Upper lobe of right lung (tissue), 1 donor: ENCODE measurements around the gene ETF1. TPM values are rescaled to one million over a fixed set of nuclear protein-coding genes. Genes with fewer than 3 reads are reported as not detected.
A peak's percentile ranks its signal among the peaks of the same experiment; 100 is the strongest.

Experiments
- ATAC-seq: fragments of 200-7000 bp; cut with Tn5 transposase; one replicate; pipeline ENCODE4 v1.9.1; 2020; ENCODE audit warnings: mild to moderate bottlenecking, moderate library complexity
- DNase-seq: peaks from one replicate; pipeline ENCODE4 v3.0.0-alpha.2; 2020
- H3K27ac ChIP-seq: fragments of 200-600 bp; one replicate; pipeline ENCODE4 v1.8.0; 2022
- H3K27me3 ChIP-seq: fragments of 200-600 bp; one replicate; pipeline ENCODE4 v1.8.0; 2022; ENCODE audit warnings: mild to moderate bottlenecking
- H3K36me3 ChIP-seq: fragments of 200-600 bp; one replicate; pipeline ENCODE4 v1.8.0; 2022
- H3K4me1 ChIP-seq: fragments of 200-600 bp; one replicate; pipeline ENCODE4 v1.8.0; 2022
- H3K4me3 ChIP-seq: fragments of 200-600 bp; one replicate; pipeline ENCODE4 v1.8.0; 2022; ENCODE audit warnings: mild to moderate bottlenecking
- H3K9me3 ChIP-seq: fragments of 200-600 bp; one replicate; pipeline ENCODE4 v1.8.0; 2022
- CTCF ChIP-seq: fragments of 200-600 bp; IDR thresholded peaks from one replicate; pipeline ENCODE4 v1.8.0; 2022; ENCODE audit warnings: antibody characterized with exemption
- intact Hi-C: fragments of 100-400 bp; cut with DNase I; formaldehyde crosslinking; loops from one replicate; pipeline ENCODE4 v1.11.0; 2022
- total RNA-seq: library from RNA; stranded (reverse); fragmentation: NEBNext Ultra II Directional; extraction: Animal tissue kit (Norgen Biotek cat#: 25700); gene quantifications from one replicate; pipeline ENCODE4 v1.2.1, GENCODE V29; 2021
- donor health status: DM: no; HTN: yes; CAD: no; lungs with severe emphysema.

Gene ETF1
- total RNA-seq, 1 donor from 2014 or later: 114 TPM

GRCh38 chr5:138502521-138502920 is 40.5 kb downstream of the ETF1 start:
- Histone ChIP-seq H3K27ac (no peak overlapping the region), H3K4me1 (peaks cover 13% of the 10 kb centered on the region), H3K4me3 (no peak overlapping the region), H3K9me3 (no peaks in the 10 kb centered on the region), H3K27me3 (no peaks in the 10 kb centered on the region), H3K36me3 (peaks cover 13% of the 10 kb centered on the region)
- TF ChIP-seq CTCF: no peak
- intact Hi-C loops: loop anchor here (5.0 kb wide), 1 partner anchor 50 kb away; no protein-coding TSS in a partner anchor
- ATAC-seq (no peak), DNase-seq (no peak)

- Histone ChIP-seq H3K27ac (no peak overlapping the region), H3K27me3 (no peaks in the 10 kb centered on the region), H3K36me3 (peaks cover 11% of the 10 kb centered on the region), H3K9me3 (no peaks in the 10 kb centered on the region), H3K4me1 (peaks cover 13% of the 10 kb centered on the region), H3K4me3 (no peak overlapping the region)
- no peak for TF ChIP-seq CTCF
- intact Hi-C loops: loop anchor here (5.0 kb wide), 1 partner anchor 50 kb away; no protein-coding TSS in a partner anchor
- ATAC-seq: no peak
- DNase-seq: no peak
These were observed 40.9 kb downstream of the ETF1 start for GRCh38 chr5:138502121-138502520.

GRCh38 chr5:138498376-138498775 is 44.7 kb downstream of the ETF1 start:
- Histone ChIP-seq H3K27me3 (no peaks in the 10 kb centered on the region), H3K9me3 (no peaks in the 10 kb centered on the region), H3K4me1 (no peaks in the 10 kb centered on the region), H3K36me3 (no peaks in the 10 kb centered on the region), H3K4me3 (no peak overlapping the region), H3K27ac (no peak overlapping the region)
- intact Hi-C loops: no loop called here
- no peak for ATAC-seq
- TF ChIP-seq CTCF: no peak
- DNase-seq: no peak

DNA sequence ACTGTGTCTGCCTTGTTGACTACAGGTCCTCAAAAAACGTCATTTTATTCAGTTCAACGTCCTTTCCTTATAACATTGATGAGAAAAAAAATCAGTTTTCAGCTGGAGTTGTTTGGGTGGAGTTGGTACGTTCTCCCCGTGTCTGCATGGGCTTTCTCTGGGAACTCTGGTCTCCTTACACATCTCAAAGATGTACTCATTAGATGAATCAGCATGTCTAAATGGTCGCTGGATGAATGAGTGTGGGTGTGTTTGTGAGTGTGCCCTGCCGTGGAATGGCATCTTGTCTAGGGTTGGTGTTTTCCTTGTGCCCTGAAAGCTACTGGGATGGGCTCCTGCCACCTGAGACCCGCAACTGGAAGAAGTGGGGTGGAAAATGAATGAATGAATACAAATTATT is 47.7 kb downstream of the ETF1 start:
- no peak overlapping the region for H3K4me3 ChIP-seq
- ATAC-seq: no peak
- H3K27ac ChIP-seq: no peak overlapping the region
- no peak for TF ChIP-seq CTCF
- H3K36me3 ChIP-seq: no peaks in the 10 kb centered on the region
- H3K27me3 ChIP-seq: peaks cover 6% of the 10 kb centered on the region
- H3K4me1 ChIP-seq: peaks cover 12% of the 10 kb centered on the region
- H3K9me3 ChIP-seq: no peaks in the 10 kb centered on the region
- intact Hi-C loops: no loop called here
- DNase-seq: no peak

GRCh38 chr5:138492560-138493045 is 50.4 kb downstream of the ETF1 start:
- intact Hi-C loops: no loop called here
- no peaks in the 10 kb centered on the region for H3K36me3 ChIP-seq
- peaks cover 12% of the 10 kb centered on the region for H3K4me1 ChIP-seq
- no peak for ATAC-seq
- no peak overlapping the region for H3K27ac ChIP-seq
- H3K9me3 ChIP-seq: no peaks in the 10 kb centered on the region
- DNase-seq: no peak
- peak overlapping the region; percentile 56 for H3K4me3 ChIP-seq
- no peak for TF ChIP-seq CTCF
- peaks cover 11% of the 10 kb centered on the region for H3K27me3 ChIP-seq
